Lower lobe of right lung (tissue), 2 donors: Measurements from ENCODE around the gene C13orf46. TPM values are rescaled to one million over a fixed set of nuclear protein-coding genes. Genes with fewer than 3 reads are reported as not detected.

Source experiments
- ATAC-seq, 2 donors: fragments of 200-7000 bp; cut with Tn5 transposase; one replicate each; pipeline ENCODE4 v1.9.1; 2020 to 2022; ENCODE audit warnings: mild to moderate bottlenecking in 2 of 2, moderate library complexity in 2 of 2
- DNase-seq: peaks from one replicate; pipeline ENCODE4 v3.0.0-alpha.2; 2020
- H3K27ac ChIP-seq: fragments of 200-600 bp; one replicate; pipeline ENCODE4 v1.8.0; 2022
- H3K27me3 ChIP-seq: fragments of 200-600 bp; one replicate; pipeline ENCODE4 v1.8.0; 2022; ENCODE audit warnings: low read depth
- H3K36me3 ChIP-seq: fragments of 200-600 bp; one replicate; pipeline ENCODE4 v1.8.0; 2022; ENCODE audit warnings: mild to moderate bottlenecking
- H3K4me1 ChIP-seq: fragments of 200-600 bp; one replicate; pipeline ENCODE4 v1.8.0; 2022
- H3K4me3 ChIP-seq: fragments of 200-600 bp; one replicate; pipeline ENCODE4 v1.8.0; 2022; ENCODE audit warnings: mild to moderate bottlenecking
- H3K9me3 ChIP-seq: fragments of 200-600 bp; one replicate; pipeline ENCODE4 v1.8.0; 2022
- intact Hi-C: fragments of 100-400 bp; cut with DNase I; formaldehyde crosslinking; loops from one replicate; pipeline ENCODE4 v1.11.0; 2022
- total RNA-seq: library from RNA; stranded (reverse); fragmentation: NEBNext Ultra II Directional; extraction: Animal tissue kit (Norgen Biotek cat#: 25700); gene quantifications from one replicate; pipeline ENCODE4 v1.2.1, GENCODE V29; 2021
- TF ChIP-seq, protein P1 (sequence below): fragments of 200-600 bp; IDR thresholded peaks from one replicate; pipeline ENCODE4 v1.8.0; 2022; ENCODE audit warnings: antibody characterized with exemption, mild to moderate bottlenecking
- donor health status: DM: no; HTN: yes; CAD: no; lungs with severe emphysema.

C13orf46 gene
- total RNA-seq, 1 donor from 2014 or later = 14.0 TPM

DNA sequence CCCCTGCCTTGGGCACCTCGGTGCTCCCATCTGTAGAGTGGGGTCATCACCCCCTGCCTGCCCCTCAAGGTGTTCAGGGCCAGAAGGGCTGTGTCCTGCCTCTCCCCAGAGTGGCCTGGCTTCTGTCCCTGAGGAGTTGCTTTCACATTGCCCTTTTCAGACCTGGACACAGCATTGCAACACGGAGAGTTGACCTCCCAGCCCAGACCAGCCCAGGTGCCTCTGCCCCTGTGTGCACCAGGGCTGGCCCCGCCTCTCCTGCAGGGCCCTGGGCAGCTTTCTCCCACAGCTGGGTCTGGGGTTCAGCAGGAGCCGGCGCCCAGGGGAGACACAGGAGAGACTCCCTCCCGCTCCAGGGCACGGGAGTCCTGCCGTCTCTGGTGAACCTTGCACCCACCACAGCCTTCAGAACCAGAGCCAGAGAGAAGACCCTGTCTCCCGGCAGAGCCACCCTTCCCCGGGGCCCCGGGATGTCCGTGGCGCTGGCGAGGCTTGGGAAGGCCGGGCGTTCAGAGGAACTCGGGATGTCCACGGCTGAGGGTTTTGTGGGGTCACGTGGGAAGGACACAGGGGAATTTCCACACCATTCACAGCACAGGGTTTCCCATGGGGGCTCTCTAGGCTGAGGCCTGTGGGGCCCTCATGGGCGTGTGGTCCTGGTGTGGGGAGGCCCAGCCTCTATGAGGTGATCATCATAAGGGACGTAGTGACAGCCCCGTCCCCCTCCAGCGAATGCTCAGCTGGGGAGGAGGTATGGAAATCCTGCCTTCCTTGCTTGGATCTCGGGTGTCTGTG, 23.2 kb downstream of the C13orf46 start:
- Histone ChIP-seq H3K36me3 (no peaks in the 10 kb centered on the region), H3K9me3 (no peaks in the 10 kb centered on the region), H3K27me3 (no peaks in the 10 kb centered on the region), H3K4me3 (no peak overlapping the region), H3K27ac (no peak overlapping the region), H3K4me1 (peaks cover 12% of the 10 kb centered on the region)
- ATAC-seq (peak in 1 of 2 donors; percentile 22), DNase-seq (peak; percentile 43)
- TF ChIP-seq, protein P1, sequence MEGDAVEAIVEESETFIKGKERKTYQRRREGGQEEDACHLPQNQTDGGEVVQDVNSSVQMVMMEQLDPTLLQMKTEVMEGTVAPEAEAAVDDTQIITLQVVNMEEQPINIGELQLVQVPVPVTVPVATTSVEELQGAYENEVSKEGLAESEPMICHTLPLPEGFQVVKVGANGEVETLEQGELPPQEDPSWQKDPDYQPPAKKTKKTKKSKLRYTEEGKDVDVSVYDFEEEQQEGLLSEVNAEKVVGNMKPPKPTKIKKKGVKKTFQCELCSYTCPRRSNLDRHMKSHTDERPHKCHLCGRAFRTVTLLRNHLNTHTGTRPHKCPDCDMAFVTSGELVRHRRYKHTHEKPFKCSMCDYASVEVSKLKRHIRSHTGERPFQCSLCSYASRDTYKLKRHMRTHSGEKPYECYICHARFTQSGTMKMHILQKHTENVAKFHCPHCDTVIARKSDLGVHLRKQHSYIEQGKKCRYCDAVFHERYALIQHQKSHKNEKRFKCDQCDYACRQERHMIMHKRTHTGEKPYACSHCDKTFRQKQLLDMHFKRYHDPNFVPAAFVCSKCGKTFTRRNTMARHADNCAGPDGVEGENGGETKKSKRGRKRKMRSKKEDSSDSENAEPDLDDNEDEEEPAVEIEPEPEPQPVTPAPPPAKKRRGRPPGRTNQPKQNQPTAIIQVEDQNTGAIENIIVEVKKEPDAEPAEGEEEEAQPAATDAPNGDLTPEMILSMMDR = no peak
- intact Hi-C loops = loop anchor here (5.0 kb wide), 1 partner anchor 277 kb away; no protein-coding TSS in a partner anchor

- Histone ChIP-seq H3K36me3 (no peaks in the 10 kb centered on the region), H3K4me3 (no peak overlapping the region), H3K27ac (no peak overlapping the region), H3K4me1 (peaks cover 12% of the 10 kb centered on the region), H3K27me3 (no peaks in the 10 kb centered on the region), H3K9me3 (no peaks in the 10 kb centered on the region)
- intact Hi-C loops = no loop called here
- no peak for DNase-seq
- ATAC-seq = no peak
- TF ChIP-seq, protein P1 = no peak
Measured at GRCh38 chr13:113949546-113949945, 24.3 kb downstream of the C13orf46 start.

- no peak for DNase-seq
- Histone ChIP-seq H3K27ac (no peak overlapping the region), H3K4me3 (no peak overlapping the region), H3K4me1 (peaks cover 12% of the 10 kb centered on the region), H3K27me3 (no peaks in the 10 kb centered on the region), H3K36me3 (no peaks in the 10 kb centered on the region), H3K9me3 (no peaks in the 10 kb centered on the region)
- intact Hi-C loops = no loop called here
- ATAC-seq = no peak
- TF ChIP-seq, protein P1 = no peak
Measured at GRCh38 chr13:113948034-113948742, 25.7 kb downstream of the C13orf46 start.

DNA sequence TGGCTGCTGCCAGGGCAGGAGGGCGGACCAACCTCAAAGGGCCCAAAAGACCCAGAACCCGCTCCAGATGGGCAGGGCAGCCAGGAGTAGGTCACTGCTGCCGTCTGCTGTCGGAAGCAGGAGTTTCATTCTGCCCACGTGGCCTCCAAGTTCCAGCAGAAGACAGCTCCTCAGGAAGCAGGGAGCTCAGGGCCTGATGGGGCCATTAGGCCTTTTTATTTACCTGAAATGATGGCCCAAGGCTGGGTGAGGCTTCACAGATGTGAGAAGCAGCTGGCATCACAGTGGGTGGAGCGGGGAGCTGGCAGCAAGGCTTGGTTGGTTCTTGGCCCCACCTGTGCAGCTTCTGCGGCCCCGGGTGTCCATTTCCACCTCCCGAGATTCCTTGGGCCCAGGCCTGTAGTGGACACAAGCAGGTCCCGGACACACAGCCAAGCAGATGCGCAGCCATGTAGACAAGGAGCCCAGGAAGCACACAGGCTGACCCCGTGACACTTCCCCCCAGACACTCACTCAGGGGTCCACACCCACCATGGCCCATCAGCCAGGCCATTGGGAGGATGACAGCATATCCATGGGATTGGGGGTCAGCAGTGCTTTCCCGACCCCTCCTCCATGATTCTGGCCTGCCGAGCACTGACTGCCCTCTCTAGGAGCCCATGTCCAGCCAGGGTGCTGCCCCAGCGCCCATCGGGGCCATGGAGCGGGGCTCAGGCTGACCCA, 26.4 kb downstream of the C13orf46 start:
- H3K27me3 ChIP-seq = no peaks in the 10 kb centered on the region
- TF ChIP-seq, protein P1 = peak; percentile 56
- ATAC-seq (peak; percentile 18 to 34), DNase-seq (no peak)
- no peaks in the 10 kb centered on the region for H3K9me3 ChIP-seq
- H3K27ac ChIP-seq = no peak overlapping the region
- H3K4me3 ChIP-seq = no peak overlapping the region
- no peaks in the 10 kb centered on the region for H3K36me3 ChIP-seq
- peaks cover 12% of the 10 kb centered on the region for H3K4me1 ChIP-seq
- intact Hi-C loops = no loop called here

GRCh38 chr13:113946409-113947181, 27.3 kb downstream of the C13orf46 start:
- H3K27ac ChIP-seq = no peak overlapping the region
- DNase-seq = no peak
- H3K27me3 ChIP-seq = no peaks in the 10 kb centered on the region
- TF ChIP-seq, protein P1 = no peak
- no peak overlapping the region for H3K4me3 ChIP-seq
- peaks cover 11% of the 10 kb centered on the region for H3K4me1 ChIP-seq
- no peak for ATAC-seq
- intact Hi-C loops = no loop called here
- H3K9me3 ChIP-seq = no peaks in the 10 kb centered on the region
- no peaks in the 10 kb centered on the region for H3K36me3 ChIP-seq
